CD4-positive, alpha-beta T cell (primary cell): ENCODE results near the gene CLGN. TPM values are rescaled to one million over a fixed set of nuclear protein-coding genes. Genes with fewer than 3 reads are reported as not detected.

Experiments used
- ATAC-seq: fragments of 200-7000 bp; cut with Tn5 transposase; one replicate; pipeline ENCODE4 v1.10.0; 2022; ENCODE audit warnings: mild to moderate bottlenecking; ENCODE audit not compliant: poor library complexity
- CTCF ChIA-PET: fragments of 350-600 bp; sonication (Branson Sonifier 250); formaldehyde crosslinking; loops from one replicate; lab custom pipeline; 2021; ENCODE audit warnings: antibody characterized with exemption, inconsistent platforms; lab: Charles Lee
- POLR2A ChIA-PET: fragments of 350-600 bp; sonication (Branson Sonifier 250); formaldehyde crosslinking; loops from one replicate; lab custom pipeline; 2021; ENCODE audit warnings: antibody characterized with exemption, inconsistent platforms; lab: Charles Lee
- DNase-seq, 14 experiments: peaks; one replicate each; pipeline ENCODE4 v3.0.0-alpha.2; 2013 to 2020; ENCODE audit warnings: mixed read lengths in 2 of 14
- H3K27ac ChIP-seq, 2 donors: one replicate each; pipeline versions ENCODE4 v1.5.1 to v1.7.0; 2013; ENCODE audit warnings: low read length in 2 of 2, low read depth in 1 of 2, mild to moderate bottlenecking in 1 of 2
- H3K27me3 ChIP-seq, 2 experiments: 1 replicate in 1 of 2; 2 replicates in 1 of 2; pipeline versions ENCODE4 v1.6.1 to v1.7.0; 2013; ENCODE audit warnings: low read length in 2 of 2, control low read depth in 1 of 2, mild to moderate bottlenecking in 1 of 2, moderate library complexity in 1 of 2; ENCODE audit not compliant: insufficient read depth in 2 of 2, control insufficient read depth in 1 of 2
- H3K36me3 ChIP-seq: one replicate; pipeline ENCODE4 v1.6.1; 2013; ENCODE audit warnings: low read length, control low read depth; ENCODE audit not compliant: insufficient read depth
- H3K4me1 ChIP-seq: one replicate; pipeline ENCODE4 v1.6.1; 2013; ENCODE audit warnings: low read length, control low read depth; ENCODE audit not compliant: insufficient read depth
- H3K4me3 ChIP-seq: one replicate; pipeline ENCODE4 v1.5.1; 2013; ENCODE audit warnings: mild to moderate bottlenecking, low read length, moderate library complexity
- H3K9me3 ChIP-seq, 2 experiments: 1 replicate in 1 of 2; 2 replicates in 1 of 2; pipeline versions ENCODE4 v1.6.1 to v1.7.0; 2013; ENCODE audit warnings: low read length in 2 of 2, mild to moderate bottlenecking in 2 of 2, control low read depth in 1 of 2, moderate library complexity in 1 of 2; ENCODE audit not compliant: control insufficient read depth in 1 of 2, insufficient read depth in 1 of 2
- H3K27ac Mint-ChIP-seq: one replicate; pipeline ENCODE4 v1.8.0; 2020; ENCODE audit warnings: mixed read lengths
- H3K27me3 Mint-ChIP-seq: one replicate; pipeline ENCODE4 v1.8.0; 2021; ENCODE audit warnings: mixed read lengths
- H3K36me3 Mint-ChIP-seq: one replicate; pipeline ENCODE4 v1.8.0; 2021; ENCODE audit warnings: low read depth, mixed read lengths
- H3K4me1 Mint-ChIP-seq: one replicate; pipeline ENCODE4 v1.8.0; 2021; ENCODE audit warnings: low read depth, mixed read lengths
- H3K4me3 Mint-ChIP-seq: one replicate; pipeline ENCODE4 v1.8.0; 2020; ENCODE audit warnings: mild to moderate bottlenecking, mixed read lengths
- H3K9me3 Mint-ChIP-seq: one replicate; pipeline ENCODE4 v1.8.0; 2020; ENCODE audit warnings: mixed read lengths
- CTCF ChIP-seq: fragments of 200-600 bp; IDR thresholded peaks from one replicate; pipeline ENCODE4 v1.8.0; 2022; ENCODE audit warnings: antibody characterized with exemption, mild to moderate bottlenecking
- intact Hi-C, 2 experiments: fragments of 100-400 bp; cut with DNase I in 1 of 2; cut with micrococcal nuclease in 1 of 2; formaldehyde crosslinking; loops; one replicate each; pipeline versions ENCODE4 v1.15.1 to v1.9.0; 2023 to 2025; cut with DNase I, micrococcal nuclease
- total RNA-seq, 174 experiments: library from RNA in 2 of 174; stranded (reverse) in 2 of 174; gene quantifications; one replicate each; pipeline ENCODE4 v1.2.3 and lab custom pipeline; 2021 to 2026

The CLGN gene
- total RNA-seq, 2 experiments from 2014 or later, result not detected

- ATAC-seq, result no peak
- no peaks in the 10 kb centered on the region for H3K9me3 Mint-ChIP-seq
- H3K4me3 Mint-ChIP-seq, result peak overlapping the region; percentile 87
- H3K36me3 Mint-ChIP-seq, result peaks cover 4% of the 10 kb centered on the region
- Histone ChIP-seq H3K4me1 (peaks cover 14% of the 10 kb centered on the region), H3K27me3 (no peaks in the 10 kb centered on the region), H3K9me3 (no peaks in the 10 kb centered on the region), H3K36me3 (no peaks in the 10 kb centered on the region), H3K4me3 (peak overlapping the region; percentile 94), H3K27ac (peak overlapping the region; percentile 65 to 69)
- H3K4me1 Mint-ChIP-seq, result peaks cover 32% of the 10 kb centered on the region
- H3K27me3 Mint-ChIP-seq, result no peaks in the 10 kb centered on the region
- ChIA-PET POLR2A (interaction anchor here (0.6 to 2.2 kb wide), 9 partner anchors 9 to 1359 kb away, joined by 3 to 26 read pairs (median 9); partner anchors contain the start of genes ELMOD2, MAML3 and NOCT), CTCF (interaction anchor here (1.0 to 3.4 kb wide), 3 partner anchors 14 to 921 kb away, joined by 3 to 41 read pairs (median 11); partner anchors contain the start of gene ELMOD2)
- no peak overlapping the region for H3K27ac Mint-ChIP-seq
- no peak for TF ChIP-seq CTCF
- DNase-seq, result peak in 1 of 14 experiments; percentile 11
- intact Hi-C loops, result loop anchor here in 1 of 2 experiments (5.0 to 10.0 kb wide), 4 partner anchors 222 to 1069 kb away; partner anchors contain the start of genes MAML3, NAA15, NDUFC1 and RAB33B
These were observed 53.3 kb downstream of the CLGN start for GRCh38 chr4:140374130-140374477.

DNA sequence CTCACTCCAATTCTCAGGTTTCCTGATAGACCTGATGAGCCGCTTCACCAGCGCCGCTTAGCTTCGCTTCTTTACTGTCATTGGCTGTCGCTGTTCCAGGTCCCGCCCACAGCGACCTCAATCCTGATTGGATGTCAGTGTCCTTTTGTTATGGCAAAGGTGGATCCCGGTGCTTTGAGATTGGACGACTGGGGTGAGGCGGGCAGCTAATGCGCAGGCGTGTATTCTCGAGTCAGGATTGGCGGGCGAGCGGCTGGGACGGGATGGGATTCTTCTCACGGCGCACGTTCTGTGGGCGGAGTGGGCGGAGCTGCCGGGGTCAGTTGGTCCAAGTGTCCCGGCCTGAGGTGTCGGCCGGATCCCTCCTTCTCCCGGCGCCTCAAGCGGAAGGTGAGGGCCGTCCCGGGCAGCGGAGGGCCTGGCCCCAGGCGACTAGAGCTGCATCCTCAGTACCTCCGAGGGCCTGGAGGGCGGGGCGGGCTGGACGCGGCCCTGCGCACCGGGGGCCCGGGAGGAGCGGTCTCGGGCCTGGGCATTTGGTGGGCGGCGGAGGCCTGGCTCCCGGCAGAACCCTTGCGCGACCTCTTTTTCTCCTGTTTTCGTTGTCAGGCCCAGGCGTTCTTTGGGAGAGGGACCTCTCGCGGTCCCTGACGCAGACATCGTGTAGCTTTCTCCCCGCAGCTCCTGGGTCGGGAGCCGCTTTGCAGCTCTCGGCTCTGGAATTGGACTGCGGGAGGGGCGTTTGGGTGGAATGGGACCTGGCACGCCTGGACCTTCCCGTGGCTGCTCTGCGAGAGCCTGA, 53.9 kb downstream of the CLGN start, which contains the start of gene SCOC:
Gene SCOC (plus strand): TSS at position 319 of the 802 bp plus-strand sequence. CDS start 5,525 bp downstream, outside the sequence.
- intact Hi-C loops, result loop anchor here (2.0 to 10.0 kb wide), 5 partner anchors 151 to 1069 kb away; partner anchors contain the start of genes ELMOD2 (in 2 of the 2), MAML3 (in 1 of the 2), NAA15 (in 1 of the 2) and NDUFC1 (in 1 of the 2)
- POLR2A ChIA-PET, result interaction anchor here (0.9 to 2.2 kb wide), 10 partner anchors 10 to 1358 kb away, joined by 3 to 26 read pairs (median 8); partner anchors contain the start of genes ELMOD2, MAML3 and NOCT

More for the DNA sequence above, 53.9 kb downstream of the CLGN start, which contains the start of gene SCOC:
- peak within 1 kb of the TSS; percentile 87 for H3K4me3 Mint-ChIP-seq
- H3K27me3 ChIP-seq, result no peaks in the 10 kb centered on the region
- no peaks in the 10 kb centered on the region for H3K36me3 ChIP-seq
- peaks cover 32% of the 10 kb centered on the region for H3K4me1 Mint-ChIP-seq
- H3K36me3 Mint-ChIP-seq, result no peaks in the 10 kb centered on the region
- no peaks in the 10 kb centered on the region for H3K9me3 ChIP-seq
- no peak for TF ChIP-seq CTCF
- no peaks in the 10 kb centered on the region for H3K27me3 Mint-ChIP-seq
- peak within 1 kb of the TSS; percentile 65 to 83 for H3K27ac ChIP-seq
- CTCF ChIA-PET, result interaction anchor here (0.9 to 3.4 kb wide), 5 partner anchors 10 to 1078 kb away, joined by 3 to 41 read pairs (median 3); partner anchors contain the start of gene ELMOD2
- peaks cover 14% of the 10 kb centered on the region for H3K4me1 ChIP-seq
- no peak within 1 kb of the TSS for H3K27ac Mint-ChIP-seq
- peak; percentile 90 to 98 (median 94) for DNase-seq
- ATAC-seq, result peak; percentile 95
- no peaks in the 10 kb centered on the region for H3K9me3 Mint-ChIP-seq
- H3K4me3 ChIP-seq, result peak within 1 kb of the TSS; percentile 94
